Right lobe of liver (tissue), 6 donors: ENCODE measurements around the gene TPO. TPM values are rescaled to one million over a fixed set of nuclear protein-coding genes. Genes with fewer than 3 reads are reported as not detected.

Experiments used
- ATAC-seq, 4 donors: fragments of 200-7000 bp; cut with Tn5 transposase; one replicate each; pipeline ENCODE4 v1.9.1; 2020; ENCODE audit warnings: mild to moderate bottlenecking in 4 of 4, moderate library complexity in 4 of 4
- DNase-seq, 3 donors: peaks; one replicate each; pipeline ENCODE4 v3.0.0-alpha.2; 2020
- H3K27ac ChIP-seq, 3 donors: fragments of 200-600 bp; one replicate each; pipeline ENCODE4 v1.8.0; 2022
- H3K27me3 ChIP-seq, 2 donors: fragments of 200-600 bp; one replicate each; pipeline ENCODE4 v1.8.0; 2022
- H3K36me3 ChIP-seq, 4 donors: fragments of 200-600 bp; sonication (generic) in 1 of 4; one replicate each; pipeline versions ENCODE4 v1.5.1 to v1.8.0; 2017 to 2022; ENCODE audit warnings: control low read depth in 1 of 4
- H3K4me1 ChIP-seq, 4 donors: fragments of 200-600 bp; sonication (generic) in 1 of 4; one replicate each; pipeline versions ENCODE4 v1.5.1 to v1.8.0; 2017 to 2022; ENCODE audit warnings: control low read depth in 1 of 4
- H3K4me3 ChIP-seq, 3 donors: fragments of 200-600 bp; one replicate each; pipeline ENCODE4 v1.8.0; 2022
- H3K9me3 ChIP-seq, 4 donors: fragments of 200-600 bp; sonication (generic) in 1 of 4; one replicate each; pipeline versions ENCODE4 v1.5.1 to v1.8.0; 2017 to 2022; ENCODE audit warnings: control low read depth in 1 of 4
- CTCF ChIP-seq, 4 donors: fragments of 200-600 bp in 3 of 4; fragments of 450-650 bp in 1 of 4; IDR thresholded peaks; one replicate each; pipeline versions ENCODE4 v1.5.1 to v1.8.0; 2016 to 2022; ENCODE audit warnings: antibody characterized with exemption in 4 of 4, mild to moderate bottlenecking in 2 of 4
- POLR2A ChIP-seq: fragments of 450-650 bp; IDR thresholded peaks from one replicate; pipeline ENCODE4 v1.6.1; 2017; ENCODE audit warnings: antibody characterized with exemption, mild to moderate bottlenecking
- WGBS: methylation state at CpG from one replicate; pipeline ENCODE4 v1.1.6; 2018; ENCODE audit warnings: low coverage, low lambda C conversion rate; ENCODE audit not compliant: insufficient coverage; ENCODE audit errors: missing lambda C conversion rate; 5-methylcytosine and 5-hydroxymethylcytosine counted together
- intact Hi-C, 2 donors: fragments of 100-400 bp; cut with DNase I; formaldehyde crosslinking; loops; one replicate each; pipeline versions ENCODE4 v1.11.2 to v1.14.1; 2022
- total RNA-seq, 6 experiments: library from RNA; depleted of rRNA in 2 of 6; stranded (reverse); fragments of >200 nt in 2 of 6; fragmentation: NEBNext Ultra II Directional in 3 of 6; extraction: Animal tissue kit (Norgen Biotek cat#: 25700) in 3 of 6; gene quantifications; one replicate each; pipeline versions ENCODE4 v1.1.0 to v1.2.4, GENCODE V29; 2016 to 2023
- donor health status: DM: no; HTN: yes; CAD: no.
- donor health status: DM: no; HTN: no; CAD: no.
- donor health status: DM: no; HTN: no; CAD: no.
- donor health status: DM: no; HTN: yes; CAD: no.
- donor health status: DM: no; HTN: yes; CAD: no.

The TPO gene
- total RNA-seq, 6 experiments from 2014 or later, result not detected

- intact Hi-C loops, result no loop called here
- H3K9me3 ChIP-seq, result no peaks in the 10 kb centered on the region
- DNase-seq (no peak), ATAC-seq (no peak)
- H3K4me1 ChIP-seq, result no peaks in the 10 kb centered on the region
- no peak overlapping the region for H3K4me3 ChIP-seq
- no peak overlapping the region for H3K27ac ChIP-seq
- H3K36me3 ChIP-seq, result no peaks in the 10 kb centered on the region
- 68% methylated on average over 14 of the region's 19 CpGs for WGBS
- TF ChIP-seq POLR2A (no peak), CTCF (IDR thresholded peaks at IDR 0.05) (no peak)
- H3K27me3 ChIP-seq, result no peaks in the 10 kb centered on the region
Observed at GRCh38 chr2:1539441-1539840, 126.2 kb downstream of the TPO start.

DNA sequence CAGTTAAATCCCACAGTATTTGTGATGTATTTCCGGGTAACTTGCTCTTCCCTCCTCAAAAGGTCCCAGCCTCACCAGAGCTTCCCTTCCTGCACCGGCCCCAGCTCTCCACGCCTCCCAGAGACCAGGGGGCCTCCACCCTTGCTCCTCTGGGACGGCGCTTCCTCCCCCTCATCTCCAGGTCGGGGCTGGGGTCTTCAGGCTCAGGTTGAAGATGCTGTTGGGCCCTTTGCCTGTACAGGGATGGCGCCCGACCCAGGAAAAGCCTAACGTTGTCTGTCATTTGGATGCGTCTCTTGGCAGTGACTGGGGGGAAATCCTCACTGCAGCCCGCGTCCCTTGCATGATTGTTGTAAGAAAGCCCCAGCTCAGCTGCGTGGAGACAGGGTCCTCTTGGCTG lies 126.7 kb downstream of the TPO start:
- no peak overlapping the region for H3K4me3 ChIP-seq
- no peak for DNase-seq
- no peak overlapping the region for H3K27ac ChIP-seq
- no peaks in the 10 kb centered on the region for H3K27me3 ChIP-seq
- no peaks in the 10 kb centered on the region for H3K36me3 ChIP-seq
- no peak for TF ChIP-seq POLR2A
- TF ChIP-seq CTCF (IDR thresholded peaks at IDR 0.05), result no peak
- intact Hi-C loops, result no loop called here
- WGBS, result 72% methylated on average over 7 of the region's 13 CpGs
- no peaks in the 10 kb centered on the region for H3K4me1 ChIP-seq
- no peaks in the 10 kb centered on the region for H3K9me3 ChIP-seq
- ATAC-seq, result no peak

- 71% methylated on average over 5 of the region's 25 CpGs for WGBS
- DNase-seq (no peak), ATAC-seq (no peak)
- Histone ChIP-seq H3K4me3 (no peak overlapping the region), H3K9me3 (no peaks in the 10 kb centered on the region), H3K27ac (no peak overlapping the region), H3K27me3 (no peaks in the 10 kb centered on the region), H3K4me1 (no peaks in the 10 kb centered on the region), H3K36me3 (no peaks in the 10 kb centered on the region)
- intact Hi-C loops, result no loop called here
- TF ChIP-seq POLR2A, result no peak
- no peak for TF ChIP-seq CTCF (IDR thresholded peaks at IDR 0.05)
Observed at GRCh38 chr2:1540481-1540880, 127.2 kb downstream of the TPO start.

DNA sequence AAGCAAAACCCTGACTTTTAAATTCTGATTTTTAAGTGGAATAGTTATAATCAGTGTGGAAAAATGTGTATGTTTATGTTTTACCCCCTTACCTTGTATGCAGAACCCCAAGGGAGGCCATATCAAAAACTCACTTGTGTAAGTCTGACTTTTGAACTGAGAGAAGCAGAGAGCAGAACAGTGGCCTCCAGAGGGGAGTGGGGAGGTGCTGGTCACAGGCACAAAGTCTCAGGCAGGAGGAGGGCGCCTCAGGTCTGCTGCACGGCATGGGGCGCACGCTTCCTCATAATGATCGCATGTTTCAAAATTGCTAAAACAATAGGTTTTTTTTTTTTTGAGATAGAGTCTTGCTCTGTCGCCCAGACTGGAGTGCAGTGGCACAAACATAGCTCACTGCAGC lies 127.8 kb downstream of the TPO start:
- no peaks in the 10 kb centered on the region for H3K27me3 ChIP-seq
- TF ChIP-seq POLR2A, result no peak
- TF ChIP-seq CTCF (IDR thresholded peaks at IDR 0.05), result no peak
- no peak for DNase-seq
- WGBS, result 76% methylated on average over 6 of the region's 6 CpGs
- H3K9me3 ChIP-seq, result no peaks in the 10 kb centered on the region
- H3K4me3 ChIP-seq, result no peak overlapping the region
- H3K4me1 ChIP-seq, result no peaks in the 10 kb centered on the region
- H3K36me3 ChIP-seq, result no peaks in the 10 kb centered on the region
- intact Hi-C loops, result no loop called here
- ATAC-seq, result no peak
- no peak overlapping the region for H3K27ac ChIP-seq

DNA sequence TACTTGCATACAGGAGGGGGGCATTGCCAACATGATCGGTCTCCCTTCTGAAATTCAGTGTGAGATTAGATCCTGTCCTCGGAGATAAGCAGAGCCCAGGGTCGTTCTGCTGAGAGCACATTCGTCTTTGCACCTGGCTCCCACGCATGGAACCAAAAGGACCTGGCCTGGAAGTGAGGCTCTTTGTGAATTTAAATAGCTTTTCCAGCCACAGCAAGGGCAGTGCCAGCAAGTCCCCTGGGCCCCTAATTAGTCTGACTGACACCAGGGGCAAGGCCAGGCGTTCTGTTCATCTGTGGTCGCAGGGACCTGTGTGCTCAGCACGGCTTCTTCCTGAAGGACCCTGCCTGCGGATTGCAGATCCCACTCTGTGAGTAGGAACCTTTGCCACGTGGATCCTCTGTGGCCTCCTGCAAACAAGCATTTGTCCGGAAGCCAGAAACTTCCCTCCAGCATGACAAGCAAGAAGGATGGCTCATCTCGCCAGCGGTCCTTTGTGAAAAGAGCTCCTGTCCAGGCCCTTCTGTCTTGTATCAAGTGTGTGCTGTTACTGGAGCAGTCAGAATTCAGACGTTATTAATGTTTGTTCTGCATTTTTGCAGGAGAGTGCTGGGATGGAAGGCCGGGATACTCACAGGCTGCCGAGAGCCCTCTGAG lies 128.7 kb downstream of the TPO start:
- TF ChIP-seq CTCF (IDR thresholded peaks at IDR 0.05) (no peak), POLR2A (no peak)
- Histone ChIP-seq H3K4me3 (no peak overlapping the region), H3K27ac (no peak overlapping the region), H3K9me3 (no peaks in the 10 kb centered on the region), H3K36me3 (no peaks in the 10 kb centered on the region), H3K4me1 (no peaks in the 10 kb centered on the region), H3K27me3 (no peaks in the 10 kb centered on the region)
- ATAC-seq, result no peak
- 57% methylated on average over 8 of the region's 16 CpGs for WGBS
- intact Hi-C loops, result no loop called here
- DNase-seq, result no peak
